Astrocyte (in vitro differentiated cells and primary cell): ENCODE data around the gene C12orf50. TPM values are rescaled to one million over a fixed set of nuclear protein-coding genes. Genes with fewer than 3 reads are reported as not detected.

ENCODE experiments used
- DNase-seq: peaks from one replicate; pipeline ENCODE4 v3.0.0-alpha.2; 2010; ENCODE audit warnings: low read depth
- FAIRE-seq: peaks from 2 replicates; lab custom pipeline; 2011; peaks lifted over from hg19 to GRCh38; lab: Jason Lieb, UNC
- H2AFZ ChIP-seq: 2 replicates; pipeline ENCODE4 v1.6.0; 2012; ENCODE audit warnings: low read depth, low read length, inconsistent platforms
- H3K27ac ChIP-seq: 2 replicates; pipeline ENCODE4 v1.5.1; 2011; ENCODE audit warnings: low read depth, low read length, inconsistent platforms
- H3K27me3 ChIP-seq: 2 replicates; pipeline ENCODE4 v1.6.0; 2011; ENCODE audit warnings: low read length, inconsistent platforms; ENCODE audit not compliant: insufficient read depth
- H3K36me3 ChIP-seq: 2 replicates; pipeline ENCODE4 v1.5.1; 2011; ENCODE audit warnings: low read length, inconsistent platforms; ENCODE audit not compliant: insufficient read depth
- H3K4me1 ChIP-seq: 2 replicates; pipeline ENCODE4 v1.5.1; 2011; ENCODE audit warnings: low read length, inconsistent platforms; ENCODE audit not compliant: insufficient read depth
- H3K4me2 ChIP-seq: 2 replicates; pipeline ENCODE4 v1.6.0; 2012; ENCODE audit warnings: low read length, inconsistent platforms
- H3K4me3 ChIP-seq: 2 replicates; pipeline ENCODE4 v1.5.1; 2011; ENCODE audit warnings: low read depth, mild to moderate bottlenecking, low read length, inconsistent platforms; ENCODE audit not compliant: insufficient read depth
- H3K79me2 ChIP-seq: 2 replicates; pipeline ENCODE4 v1.6.0; 2012; ENCODE audit warnings: mild to moderate bottlenecking, low read length, inconsistent platforms; ENCODE audit not compliant: insufficient read depth
- H3K9ac ChIP-seq: 2 replicates; pipeline ENCODE4 v1.6.0; 2012; ENCODE audit warnings: mild to moderate bottlenecking, low read length, inconsistent platforms
- H3K9me3 ChIP-seq: 2 replicates; pipeline ENCODE4 v1.5.1; 2012; ENCODE audit warnings: low read depth, mild to moderate bottlenecking, low read length, inconsistent platforms; ENCODE audit not compliant: insufficient read depth
- H4K20me1 ChIP-seq: 2 replicates; pipeline ENCODE4 v1.6.0; 2012; ENCODE audit warnings: low read length, inconsistent platforms; ENCODE audit not compliant: insufficient read depth
- H3K27ac Mint-ChIP-seq: one replicate; pipeline ENCODE4 v1.8.0; 2021; ENCODE audit warnings: mild to moderate bottlenecking, mixed read lengths; ENCODE audit not compliant: unreplicated experiment
- H3K27me3 Mint-ChIP-seq: one replicate; pipeline ENCODE4 v1.8.0; 2021; ENCODE audit warnings: low read depth, mixed read lengths; ENCODE audit not compliant: unreplicated experiment
- H3K36me3 Mint-ChIP-seq: one replicate; pipeline ENCODE4 v1.8.0; 2021; ENCODE audit warnings: low read depth, mixed read lengths; ENCODE audit not compliant: unreplicated experiment
- H3K4me1 Mint-ChIP-seq: one replicate; pipeline ENCODE4 v1.8.0; 2021; ENCODE audit warnings: low read depth, mixed read lengths; ENCODE audit not compliant: unreplicated experiment
- H3K4me3 Mint-ChIP-seq: one replicate; pipeline ENCODE4 v1.8.0; 2021; ENCODE audit warnings: mild to moderate bottlenecking, moderate library complexity, mixed read lengths; ENCODE audit not compliant: unreplicated experiment
- H3K9me3 Mint-ChIP-seq: one replicate; pipeline ENCODE4 v1.8.0; 2021; ENCODE audit warnings: mild to moderate bottlenecking, mixed read lengths; ENCODE audit not compliant: unreplicated experiment
- CTCF ChIP-seq: IDR thresholded peaks from 2 replicates; pipeline ENCODE4 v1.5.1; 2011; ENCODE audit warnings: low read depth, mild to moderate bottlenecking, inconsistent platforms, low read length, moderate library complexity; ENCODE audit not compliant: insufficient read depth
- EZH2 ChIP-seq: IDR thresholded peaks from 2 replicates; pipeline ENCODE4 v1.6.1; 2012; ENCODE audit warnings: mild to moderate bottlenecking, low read length, inconsistent platforms; ENCODE audit not compliant: insufficient read depth
- total RNA-seq: library from RNA; stranded (reverse); gene quantifications from 2 replicates; pipeline ENCODE4 v1.2.1, GENCODE V29; 2021

The C12orf50 gene
- total RNA-seq, 1 donor from 2014 or later, result not detected

GRCh38 chr12:87933991-87934390 is 95.2 kb downstream of the C12orf50 start:
- H3K27ac ChIP-seq, result no peak overlapping the region
- H3K4me1 ChIP-seq, result no peaks in the 10 kb centered on the region
- H3K4me1 Mint-ChIP-seq, result peaks cover 2% of the 10 kb centered on the region
- DNase-seq (no peak), FAIRE-seq (no peak)
- H3K4me3 ChIP-seq, result no peak overlapping the region
- TF ChIP-seq CTCF (no peak), EZH2 (no peak)
- no peak overlapping the region for H3K4me3 Mint-ChIP-seq
- no peak overlapping the region for H3K9ac ChIP-seq
- H2AFZ ChIP-seq, result no peak overlapping the region
- H3K9me3 Mint-ChIP-seq, result peaks cover 12% of the 10 kb centered on the region
- H3K27me3 ChIP-seq, result no peaks in the 10 kb centered on the region
- H4K20me1 ChIP-seq, result no peaks in the 10 kb centered on the region
- no peaks in the 10 kb centered on the region for H3K9me3 ChIP-seq
- H3K36me3 Mint-ChIP-seq, result no peaks in the 10 kb centered on the region
- H3K4me2 ChIP-seq, result no peak overlapping the region
- no peaks in the 10 kb centered on the region for H3K79me2 ChIP-seq
- H3K36me3 ChIP-seq, result no peaks in the 10 kb centered on the region
- no peaks in the 10 kb centered on the region for H3K27me3 Mint-ChIP-seq
- H3K27ac Mint-ChIP-seq, result no peak overlapping the region

GRCh38 chr12:87931812-87932211 is 97.4 kb downstream of the C12orf50 start:
- Histone ChIP-seq H3K9me3 (no peaks in the 10 kb centered on the region), H3K9ac (no peak overlapping the region), H3K27me3 (no peaks in the 10 kb centered on the region), H3K27ac (no peak overlapping the region), H4K20me1 (no peaks in the 10 kb centered on the region), H2AFZ (no peak overlapping the region), H3K36me3 (no peaks in the 10 kb centered on the region), H3K4me2 (no peak overlapping the region), H3K79me2 (no peaks in the 10 kb centered on the region), H3K4me3 (no peak overlapping the region), H3K4me1 (no peaks in the 10 kb centered on the region)
- FAIRE-seq, result no peak
- Mint-ChIP-seq H3K27me3 (no peaks in the 10 kb centered on the region), H3K36me3 (no peaks in the 10 kb centered on the region), H3K4me1 (peaks cover 2% of the 10 kb centered on the region), H3K27ac (no peak overlapping the region), H3K4me3 (no peak overlapping the region), H3K9me3 (peaks cover 4% of the 10 kb centered on the region)
- peak; percentile 41 for DNase-seq
- TF ChIP-seq CTCF (no peak), EZH2 (no peak)

GRCh38 chr12:87930627-87931026 is 98.6 kb downstream of the C12orf50 start:
- Mint-ChIP-seq H3K27ac (no peak overlapping the region), H3K27me3 (no peaks in the 10 kb centered on the region), H3K4me3 (no peak overlapping the region), H3K36me3 (no peaks in the 10 kb centered on the region), H3K4me1 (peaks cover 2% of the 10 kb centered on the region), H3K9me3 (no peaks in the 10 kb centered on the region)
- no peaks in the 10 kb centered on the region for H3K27me3 ChIP-seq
- H3K9ac ChIP-seq, result no peak overlapping the region
- no peak for DNase-seq
- H3K4me1 ChIP-seq, result no peaks in the 10 kb centered on the region
- no peak for FAIRE-seq
- no peak overlapping the region for H3K4me3 ChIP-seq
- no peaks in the 10 kb centered on the region for H4K20me1 ChIP-seq
- H3K9me3 ChIP-seq, result no peaks in the 10 kb centered on the region
- no peaks in the 10 kb centered on the region for H3K79me2 ChIP-seq
- no peak overlapping the region for H3K27ac ChIP-seq
- no peak for TF ChIP-seq CTCF
- TF ChIP-seq EZH2, result no peak
- H3K4me2 ChIP-seq, result no peak overlapping the region
- H2AFZ ChIP-seq, result no peak overlapping the region
- H3K36me3 ChIP-seq, result no peaks in the 10 kb centered on the region

Other genes with a start within 250 kb of the C12orf50 start
- 19.9 and 20.1 TPM in 2 replicates for gene CEP290, start 112.7 kb upstream of the C12orf50 start, total RNA-seq
- 49.0 and 55.7 TPM in 2 replicates for gene TMTC3, start 112.9 kb upstream of the C12orf50 start, total RNA-seq